HG03045 (cell line): Measurements from ENCODE around the gene SLC35B2.
A peak's percentile ranks its signal among the peaks of the same experiment; 100 is the strongest.
"Not testable (repeated sequence)": the region's sequence is repeated elsewhere in the genome, so short reads cannot be mapped to it uniquely, and the experiment has no call there.

ENCODE experiments used
- ATAC-seq: cut with Tn5 transposase; IDR thresholded peaks from one replicate; pipeline ENCODE4 v1.9.1; 2021; ENCODE audit warnings: mild to moderate bottlenecking, moderate library complexity; ENCODE audit not compliant: unreplicated experiment

Gene SLC35B2

DNA sequence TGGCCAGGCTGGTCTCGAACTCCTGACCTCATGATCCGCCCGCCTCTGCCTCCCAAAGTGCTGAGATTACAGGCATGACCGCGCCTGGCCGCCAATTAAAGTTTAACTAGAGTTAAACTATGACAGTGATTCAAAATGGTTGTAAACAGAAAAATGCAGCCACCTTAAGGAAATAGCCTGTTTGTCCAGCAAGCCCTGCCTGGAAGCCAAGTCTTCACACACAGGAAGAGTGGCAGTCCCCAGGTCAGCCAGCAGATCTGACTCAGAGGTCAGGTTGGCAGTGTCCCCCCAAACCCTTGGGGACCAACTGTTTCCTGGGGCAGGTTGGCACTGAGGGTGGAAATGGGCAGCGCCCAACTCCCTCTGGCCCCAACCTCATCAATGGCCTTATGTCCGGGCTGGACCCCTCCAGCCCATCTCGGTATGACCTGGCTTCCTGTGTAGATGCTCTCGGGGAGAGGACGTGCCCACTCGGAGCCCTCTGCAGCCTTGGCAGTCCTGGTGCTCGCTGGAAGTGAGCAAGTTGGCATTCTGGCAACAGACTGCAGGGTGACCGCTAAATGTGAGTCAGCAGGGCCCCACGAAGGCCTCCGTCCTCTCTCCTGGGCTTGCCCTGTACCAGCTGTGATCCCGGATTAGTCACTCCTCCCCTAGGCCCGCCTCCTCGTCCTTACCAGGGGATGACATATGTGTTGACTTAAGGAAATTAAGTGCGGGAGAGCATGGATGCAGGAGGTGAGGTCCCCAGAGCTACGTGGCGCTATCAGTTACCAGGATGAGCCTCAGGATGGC, 20.1 kb downstream of the SLC35B2 start:
- ATAC-seq: peak; percentile 79

DNA sequence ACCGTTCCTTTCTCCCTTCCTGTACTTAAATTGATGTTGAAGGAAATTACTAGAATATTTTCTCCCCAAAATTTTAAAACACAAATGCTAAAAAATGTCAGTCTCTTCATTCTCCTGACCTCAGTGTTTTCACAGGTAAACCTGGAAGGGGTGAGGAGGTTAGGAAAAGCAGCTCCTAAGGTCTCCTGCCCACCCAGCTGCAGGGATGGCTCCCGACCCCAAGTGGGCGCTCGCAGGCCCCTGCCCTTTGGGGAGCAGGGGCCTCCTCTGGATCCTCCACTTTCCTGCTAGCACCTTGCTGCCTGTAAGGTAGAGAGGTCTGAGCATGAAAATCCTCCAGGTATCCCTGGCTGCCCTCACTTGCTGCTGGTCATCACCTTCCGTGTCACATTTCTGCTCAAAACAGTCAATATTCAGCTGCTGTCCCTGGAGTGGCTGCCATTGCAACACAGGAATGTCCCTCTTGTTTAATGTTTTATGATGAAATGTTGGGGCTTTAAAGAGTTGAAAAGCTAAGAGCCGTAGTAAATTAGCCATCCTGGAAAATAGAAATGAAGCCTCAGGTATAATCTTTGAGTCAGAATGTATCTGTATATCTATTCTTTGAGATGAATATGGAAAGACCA, 21.3 kb downstream of the SLC35B2 start:
- ATAC-seq: no peak

DNA sequence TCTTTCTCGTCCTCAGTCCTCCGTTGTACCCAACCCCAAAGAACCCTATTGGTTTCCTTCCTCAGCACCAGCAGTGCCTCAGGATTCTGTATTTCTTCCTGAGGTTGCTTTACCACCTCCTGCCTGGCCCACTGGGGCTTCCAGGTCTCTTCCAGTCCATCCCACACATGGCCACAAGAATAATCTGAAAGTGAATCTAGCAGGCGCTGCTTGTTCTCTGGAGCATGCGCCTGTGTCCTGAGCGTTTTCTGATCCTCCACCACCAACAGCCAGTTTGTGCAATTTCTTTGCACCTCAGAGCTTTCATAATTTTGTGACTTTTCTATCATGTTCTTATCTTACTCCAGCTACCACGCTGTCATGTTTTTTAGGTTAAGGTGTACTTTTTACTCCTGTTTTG, 22.1 kb downstream of the SLC35B2 start:
- no peak for ATAC-seq

DNA sequence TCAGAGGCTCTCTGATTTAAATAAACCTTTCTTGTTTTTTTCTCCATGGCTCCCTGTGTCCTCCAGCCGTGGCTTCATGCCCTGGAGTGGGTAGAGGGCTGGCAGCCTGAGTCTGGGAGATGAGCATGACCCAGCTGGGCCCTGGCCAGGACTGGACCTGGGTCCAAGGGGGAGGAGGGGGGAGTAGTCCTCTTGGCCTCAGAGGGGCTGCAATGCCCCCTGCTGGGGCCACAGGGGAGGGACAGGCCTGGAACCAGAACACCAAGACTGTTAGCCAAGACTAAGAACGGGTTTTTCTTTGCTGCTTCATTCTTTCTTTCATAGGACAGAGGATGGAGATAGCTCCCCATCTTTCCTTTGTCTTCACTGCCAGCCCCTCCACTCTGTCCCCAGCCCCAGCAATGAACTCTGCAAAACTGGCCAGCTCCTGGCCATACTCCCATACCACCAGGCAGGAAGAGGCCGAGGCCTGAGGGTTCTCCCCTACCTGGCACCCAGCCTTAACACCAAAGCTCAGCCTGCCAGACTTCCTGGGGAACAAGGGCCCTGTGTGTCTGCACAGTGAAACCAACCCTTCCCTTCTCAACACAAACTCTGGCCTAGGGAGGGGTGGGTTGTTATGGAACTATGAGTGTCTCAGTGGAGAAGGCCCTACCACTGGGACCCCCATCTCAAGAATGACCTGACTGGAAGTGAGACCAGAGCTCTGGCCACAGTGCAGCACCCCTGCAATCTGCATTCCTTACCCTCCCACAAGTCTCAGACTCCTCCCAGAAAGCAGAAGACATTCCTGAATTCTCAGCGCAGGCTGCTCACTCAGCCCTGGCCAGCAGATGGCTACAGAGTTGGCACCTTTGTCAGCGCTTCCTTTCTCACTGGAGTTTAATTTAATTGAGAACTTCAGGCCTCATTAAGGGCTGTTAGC, 23.0 kb downstream of the SLC35B2 start:
- no peak for ATAC-seq

- ATAC-seq: no peak
These were observed 23.7 kb downstream of the SLC35B2 start for GRCh38 chr6:44233567-44234100.

DNA sequence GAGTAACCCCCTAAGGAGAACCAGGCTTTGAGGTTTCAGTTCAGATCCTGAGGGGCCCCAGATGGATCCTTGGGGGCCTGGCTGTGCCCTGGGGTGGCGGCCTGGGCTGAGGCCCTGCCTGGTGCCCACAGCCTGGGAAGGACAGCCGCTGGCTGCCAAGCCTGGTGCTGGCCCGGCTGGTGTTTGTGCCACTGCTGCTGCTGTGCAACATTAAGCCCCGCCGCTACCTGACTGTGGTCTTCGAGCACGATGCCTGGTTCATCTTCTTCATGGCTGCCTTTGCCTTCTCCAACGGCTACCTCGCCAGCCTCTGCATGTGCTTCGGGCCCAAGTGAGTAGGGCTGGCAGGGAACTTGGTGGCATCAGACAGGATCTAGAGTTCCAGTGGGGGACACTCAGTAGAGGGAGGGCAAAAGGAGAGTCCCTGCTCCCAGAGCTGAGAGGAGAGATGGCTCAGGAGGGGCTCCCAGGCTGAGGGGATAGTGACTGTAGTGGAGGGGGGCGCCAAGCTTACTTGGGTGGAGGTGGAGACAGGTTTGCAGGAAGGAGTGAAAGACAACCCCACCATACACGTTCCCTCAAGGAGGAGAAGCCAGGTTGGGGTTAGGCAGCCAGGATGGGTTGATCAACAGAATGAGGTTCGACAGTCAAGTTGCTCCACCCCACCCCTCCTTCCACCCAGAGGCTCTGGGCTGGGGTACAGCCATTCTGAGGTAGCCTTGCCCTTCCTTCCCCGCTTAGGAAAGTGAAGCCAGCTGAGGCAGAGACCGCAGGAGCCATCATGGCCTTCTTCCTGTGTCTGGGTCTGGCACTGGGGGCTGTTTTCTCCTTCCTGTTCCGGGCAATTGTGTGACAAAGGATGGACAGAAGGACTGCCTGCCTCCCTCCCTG, 24.4 kb downstream of the SLC35B2 start:
- no peak for ATAC-seq

GRCh38 chr6:44231426-44231825, 25.9 kb downstream of the SLC35B2 start:
- ATAC-seq: not testable (repeated sequence)

- ATAC-seq: no peak
These were observed 27.2 kb downstream of the SLC35B2 start for GRCh38 chr6:44230034-44230675.

GRCh38 chr6:44229376-44230033, 27.8 kb downstream of the SLC35B2 start:
- no peak for ATAC-seq

GRCh38 chr6:44228836-44229235, 28.5 kb downstream of the SLC35B2 start:
- ATAC-seq: no peak

DNA sequence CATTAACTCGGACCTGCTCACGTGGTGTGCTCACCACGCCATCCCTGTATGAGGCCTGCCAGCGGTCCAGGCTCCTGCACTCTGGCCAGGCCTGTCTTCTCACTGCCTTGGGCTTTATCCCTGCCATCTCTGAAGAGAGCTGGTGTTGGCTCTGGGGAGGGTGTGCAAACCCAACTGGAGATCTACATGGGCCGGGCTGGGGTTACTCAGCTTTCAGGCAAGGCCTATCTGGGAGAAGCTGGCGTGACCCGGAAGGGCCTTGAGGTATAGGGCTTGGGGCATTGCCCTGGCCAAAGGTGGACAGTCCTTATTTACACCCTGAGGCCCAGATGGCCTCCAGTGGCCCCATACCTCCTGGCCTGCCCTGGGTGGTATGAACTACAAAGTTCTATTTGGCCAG, 28.9 kb downstream of the SLC35B2 start:
- ATAC-seq: no peak

GRCh38 chr6:44228031-44228430, 29.3 kb downstream of the SLC35B2 start:
- ATAC-seq: no peak

DNA sequence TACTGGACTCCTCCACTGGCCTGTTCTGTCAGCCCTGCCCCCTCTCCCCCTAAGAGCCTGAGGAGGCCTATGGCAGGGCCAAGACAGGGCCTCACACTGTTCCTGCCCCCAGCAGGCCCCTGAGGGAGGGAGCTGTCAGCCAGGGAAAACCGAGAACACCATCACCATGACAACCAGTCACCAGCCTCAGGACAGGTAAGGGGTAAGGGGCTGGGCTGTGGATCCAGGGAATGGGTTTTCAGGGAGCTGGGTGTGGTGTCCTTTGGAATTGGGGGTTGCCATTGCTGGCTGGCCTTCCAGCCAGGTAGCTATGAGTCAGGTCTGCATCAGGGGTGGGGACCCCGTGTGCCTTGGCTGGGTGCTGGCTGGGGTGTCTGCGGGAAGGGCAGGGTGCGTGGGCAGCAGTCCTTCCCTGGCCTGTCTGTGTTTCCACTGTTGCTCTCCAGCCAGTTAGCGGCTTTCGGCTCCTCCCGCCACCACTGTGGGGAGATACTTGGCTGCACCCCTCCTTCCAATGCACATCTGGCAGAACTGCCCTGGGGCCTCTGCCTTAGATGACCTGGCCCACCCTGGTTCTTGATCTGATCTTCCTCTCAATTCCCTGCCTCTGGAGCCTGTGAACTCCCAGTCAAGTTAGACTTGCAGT, 30.1 kb downstream of the SLC35B2 start:
- ATAC-seq: no peak

GRCh38 chr6:44226368-44227147, 30.8 kb downstream of the SLC35B2 start:
- no peak for ATAC-seq

GRCh38 chr6:44225579-44226325, 31.6 kb downstream of the SLC35B2 start:
- no peak for ATAC-seq

DNA sequence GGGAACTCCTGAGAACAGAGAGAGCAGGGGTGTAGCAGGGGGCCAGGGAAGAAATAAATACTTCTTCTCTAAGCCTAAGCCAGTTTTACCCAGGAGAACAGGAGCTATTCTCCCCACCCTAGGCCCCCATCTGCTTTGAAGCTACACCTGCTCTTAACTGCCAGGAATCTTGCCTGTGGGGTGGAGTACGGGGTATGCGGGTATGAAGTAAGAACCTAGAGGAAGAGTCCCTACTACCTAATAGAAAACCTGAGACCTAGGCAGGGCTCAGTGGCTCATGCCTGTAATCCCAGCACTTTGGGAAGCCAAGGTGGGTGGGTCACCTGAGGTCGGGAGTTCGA, 32.4 kb downstream of the SLC35B2 start:
- ATAC-seq: no peak
